Measurements from ENCODE around the gene PCCA.
A peak's percentile ranks its signal among the peaks of the same experiment; 100 is the strongest.
"Not testable (repeated sequence)": the region's sequence is repeated elsewhere in the genome, so short reads cannot be mapped to it uniquely, and the experiment has no call there.

The PCCA gene

GRCh38 chr13:100514788-100515409 is 426.0 kb downstream of the PCCA start:
- peak; percentile 80 for DNase-seq

- no peak for DNase-seq
These were observed 426.5 kb downstream of the PCCA start for GRCh38 chr13:100515410-100515800.

- DNase-seq = no peak
These were observed 428.2 kb downstream of the PCCA start for GRCh38 chr13:100517135-100517534.

- no peak for DNase-seq
These were observed 428.8 kb downstream of the PCCA start for GRCh38 chr13:100517728-100518127.

- DNase-seq = no peak
These were observed 429.6 kb downstream of the PCCA start for GRCh38 chr13:100518394-100519062.

GRCh38 chr13:100519626-100520025 is 430.7 kb downstream of the PCCA start:
- DNase-seq = no peak

- no peak for DNase-seq
These were observed 432.3 kb downstream of the PCCA start for GRCh38 chr13:100520936-100521850.

- DNase-seq = no peak
These were observed 433.1 kb downstream of the PCCA start for GRCh38 chr13:100521851-100522617.

- no peak for DNase-seq
These were observed 433.9 kb downstream of the PCCA start for GRCh38 chr13:100522618-100523309.

GRCh38 chr13:100523411-100523810 is 434.5 kb downstream of the PCCA start:
- DNase-seq = no peak

GRCh38 chr13:100523981-100524386 is 435.1 kb downstream of the PCCA start:
- no peak for DNase-seq

- DNase-seq = not testable (repeated sequence)
These were observed 435.8 kb downstream of the PCCA start for GRCh38 chr13:100524688-100525087.

- DNase-seq = no peak
These were observed 436.8 kb downstream of the PCCA start for GRCh38 chr13:100525453-100526317.

- DNase-seq = no peak
These were observed 437.6 kb downstream of the PCCA start for GRCh38 chr13:100526318-100527000.

GRCh38 chr13:100527644-100528043 is 438.8 kb downstream of the PCCA start:
- DNase-seq = no peak

GRCh38 chr13:100528353-100528752 is 439.5 kb downstream of the PCCA start:
- DNase-seq = no peak

GRCh38 chr13:100528820-100529219 is 439.9 kb downstream of the PCCA start:
- DNase-seq = no peak

- no peak for DNase-seq
These were observed 440.9 kb downstream of the PCCA start for GRCh38 chr13:100529666-100530377.

GRCh38 chr13:100530671-100531213 is 441.8 kb downstream of the PCCA start:
- DNase-seq = no peak
